WERI-Rb-1 (cell line): ENCODE measurements around the gene AHNAK.

Experiments
- DNase-seq: peaks from one replicate; pipeline ENCODE4 v3.0.0-alpha.2; 2020
- H3K27ac ChIP-seq: fragments of 250-450 bp; sonication (Bioruptor Pico); 2 replicates; pipeline ENCODE4 v1.5.1; 2020; ENCODE audit warnings: mild to moderate bottlenecking, moderate library complexity
- H3K27me3 ChIP-seq: fragments of 250-450 bp; sonication (Bioruptor Pico); 2 replicates; pipeline ENCODE4 v1.5.1; 2021; ENCODE audit warnings: mild to moderate bottlenecking, low read depth, moderate library complexity; ENCODE audit not compliant: insufficient read depth, severe bottlenecking
- H3K36me3 ChIP-seq: fragments of 250-450 bp; sonication (Bioruptor Pico); 2 replicates; pipeline ENCODE4 v1.5.1; 2020; ENCODE audit warnings: mild to moderate bottlenecking, moderate library complexity
- H3K4me3 ChIP-seq: 2 replicates; pipeline ENCODE4 v1.5.1; 2011; ENCODE audit warnings: low read depth, mild to moderate bottlenecking, control low read depth, low read length
- H3K9me3 ChIP-seq: fragments of 250-450 bp; sonication (Bioruptor Pico); 2 replicates; pipeline ENCODE4 v1.5.1; 2021; ENCODE audit warnings: mild to moderate bottlenecking, moderate library complexity; ENCODE audit not compliant: severe bottlenecking
- TF ChIP-seq, protein P1 (sequence below): IDR thresholded peaks from 2 replicates; pipeline ENCODE4 v1.5.1; 2011; ENCODE audit warnings: low read depth, mild to moderate bottlenecking, control low read depth, inconsistent platforms, low read length

Gene AHNAK

GRCh38 chr11:62392506-62392905 lies 154.1 kb downstream of the AHNAK start:
- H3K36me3 ChIP-seq = peaks cover 33% of the 10 kb centered on the region
- no peak for DNase-seq

GRCh38 chr11:62391642-62392425 lies 154.8 kb downstream of the AHNAK start:
- Histone ChIP-seq H3K9me3 (no peaks in the 10 kb centered on the region), H3K27me3 (no peaks in the 10 kb centered on the region), H3K27ac (peak overlapping the region; percentile 16), H3K4me3 (no peak overlapping the region), H3K36me3 (peaks cover 33% of the 10 kb centered on the region)
- TF ChIP-seq, protein P1, sequence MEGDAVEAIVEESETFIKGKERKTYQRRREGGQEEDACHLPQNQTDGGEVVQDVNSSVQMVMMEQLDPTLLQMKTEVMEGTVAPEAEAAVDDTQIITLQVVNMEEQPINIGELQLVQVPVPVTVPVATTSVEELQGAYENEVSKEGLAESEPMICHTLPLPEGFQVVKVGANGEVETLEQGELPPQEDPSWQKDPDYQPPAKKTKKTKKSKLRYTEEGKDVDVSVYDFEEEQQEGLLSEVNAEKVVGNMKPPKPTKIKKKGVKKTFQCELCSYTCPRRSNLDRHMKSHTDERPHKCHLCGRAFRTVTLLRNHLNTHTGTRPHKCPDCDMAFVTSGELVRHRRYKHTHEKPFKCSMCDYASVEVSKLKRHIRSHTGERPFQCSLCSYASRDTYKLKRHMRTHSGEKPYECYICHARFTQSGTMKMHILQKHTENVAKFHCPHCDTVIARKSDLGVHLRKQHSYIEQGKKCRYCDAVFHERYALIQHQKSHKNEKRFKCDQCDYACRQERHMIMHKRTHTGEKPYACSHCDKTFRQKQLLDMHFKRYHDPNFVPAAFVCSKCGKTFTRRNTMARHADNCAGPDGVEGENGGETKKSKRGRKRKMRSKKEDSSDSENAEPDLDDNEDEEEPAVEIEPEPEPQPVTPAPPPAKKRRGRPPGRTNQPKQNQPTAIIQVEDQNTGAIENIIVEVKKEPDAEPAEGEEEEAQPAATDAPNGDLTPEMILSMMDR = peak; percentile 59
- no peak for DNase-seq

More at GRCh38 chr11:62392506-62392905, 154.1 kb downstream of the AHNAK start:
- no peaks in the 10 kb centered on the region for H3K27me3 ChIP-seq
- no peak overlapping the region for H3K4me3 ChIP-seq
- H3K9me3 ChIP-seq = no peaks in the 10 kb centered on the region
- TF ChIP-seq, protein P1 = no peak
- H3K27ac ChIP-seq = peak overlapping the region; percentile 63

DNA sequence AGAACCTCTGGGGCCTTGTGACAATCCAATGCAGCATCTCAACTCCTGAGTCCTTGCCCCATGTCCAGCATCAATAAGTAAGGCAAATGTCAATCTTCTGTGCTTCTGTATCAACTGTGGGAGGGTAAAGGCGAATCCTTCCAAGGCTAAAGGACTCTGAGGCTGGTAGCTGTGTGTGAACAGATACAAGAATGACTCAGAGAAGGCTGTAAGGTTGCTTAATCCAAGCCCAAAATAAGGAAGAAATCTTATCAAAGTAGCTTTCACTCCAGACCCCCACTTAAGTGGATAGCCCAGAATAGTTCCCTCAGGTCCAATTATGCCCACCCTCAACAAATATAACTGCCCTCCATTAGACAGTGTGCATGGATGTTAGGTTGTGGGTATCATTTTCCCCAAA lies 155.9 kb downstream of the AHNAK start:
- Histone ChIP-seq H3K27me3 (no peaks in the 10 kb centered on the region), H3K36me3 (peaks cover 36% of the 10 kb centered on the region), H3K27ac (no peak overlapping the region), H3K4me3 (no peak overlapping the region), H3K9me3 (no peaks in the 10 kb centered on the region)
- TF ChIP-seq, protein P1 = no peak
- DNase-seq = no peak

- Histone ChIP-seq H3K36me3 (peaks cover 36% of the 10 kb centered on the region), H3K27me3 (no peaks in the 10 kb centered on the region), H3K27ac (no peak overlapping the region), H3K4me3 (no peak overlapping the region), H3K9me3 (no peaks in the 10 kb centered on the region)
- TF ChIP-seq, protein P1 = no peak
- DNase-seq = no peak
Measured at GRCh38 chr11:62390237-62390636, 156.4 kb downstream of the AHNAK start.

GRCh38 chr11:62388999-62389398 lies 157.6 kb downstream of the AHNAK start:
- H3K27ac ChIP-seq = no peak overlapping the region
- H3K27me3 ChIP-seq = no peaks in the 10 kb centered on the region
- H3K36me3 ChIP-seq = peaks cover 36% of the 10 kb centered on the region
- TF ChIP-seq, protein P1 = no peak
- no peak overlapping the region for H3K4me3 ChIP-seq
- DNase-seq = no peak
- no peaks in the 10 kb centered on the region for H3K9me3 ChIP-seq
